Fibroblast of lung (primary cell): ENCODE data around the gene CAVIN1.

Experiments
- EZH2 ChIP-seq: IDR thresholded peaks from 2 replicates; pipeline ENCODE4 v1.5.1; 2012; ENCODE audit warnings: low read length, control low read depth, mild to moderate bottlenecking; ENCODE audit errors: missing control alignments
- TF ChIP-seq, protein P1 (sequence below), 2 donors: IDR thresholded peaks in 1 of 2; conservative IDR thresholded peaks in 1 of 2; 1 replicate in 1 of 2; 2 replicates in 1 of 2; pipeline ENCODE4 v1.5.1; 2011 to 2012; ENCODE audit warnings: low read length in 2 of 2, control low read depth in 1 of 2, inconsistent platforms in 1 of 2, low read depth in 1 of 2, mild to moderate bottlenecking in 1 of 2

DNA sequence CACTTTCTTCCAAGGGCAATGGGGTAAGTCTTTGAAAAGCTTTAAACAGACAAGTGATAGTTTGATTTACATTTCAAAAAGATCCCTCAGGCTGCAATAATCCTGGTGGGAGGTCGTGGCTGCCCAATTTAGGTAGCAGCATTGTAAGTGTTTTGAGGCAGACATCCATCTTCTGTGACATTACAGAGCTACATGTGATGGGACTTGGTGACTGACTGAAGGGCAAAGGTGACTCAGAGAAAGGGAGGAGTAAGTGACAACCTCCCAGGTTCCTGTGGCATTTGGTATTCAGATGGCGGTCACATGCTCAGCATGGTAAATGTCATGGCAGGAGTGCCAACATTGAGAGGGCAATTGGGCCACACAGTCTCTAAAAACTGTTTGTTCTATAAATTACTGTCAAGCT lies 61.3 kb downstream of the CAVIN1 start:
- TF ChIP-seq, protein P1, sequence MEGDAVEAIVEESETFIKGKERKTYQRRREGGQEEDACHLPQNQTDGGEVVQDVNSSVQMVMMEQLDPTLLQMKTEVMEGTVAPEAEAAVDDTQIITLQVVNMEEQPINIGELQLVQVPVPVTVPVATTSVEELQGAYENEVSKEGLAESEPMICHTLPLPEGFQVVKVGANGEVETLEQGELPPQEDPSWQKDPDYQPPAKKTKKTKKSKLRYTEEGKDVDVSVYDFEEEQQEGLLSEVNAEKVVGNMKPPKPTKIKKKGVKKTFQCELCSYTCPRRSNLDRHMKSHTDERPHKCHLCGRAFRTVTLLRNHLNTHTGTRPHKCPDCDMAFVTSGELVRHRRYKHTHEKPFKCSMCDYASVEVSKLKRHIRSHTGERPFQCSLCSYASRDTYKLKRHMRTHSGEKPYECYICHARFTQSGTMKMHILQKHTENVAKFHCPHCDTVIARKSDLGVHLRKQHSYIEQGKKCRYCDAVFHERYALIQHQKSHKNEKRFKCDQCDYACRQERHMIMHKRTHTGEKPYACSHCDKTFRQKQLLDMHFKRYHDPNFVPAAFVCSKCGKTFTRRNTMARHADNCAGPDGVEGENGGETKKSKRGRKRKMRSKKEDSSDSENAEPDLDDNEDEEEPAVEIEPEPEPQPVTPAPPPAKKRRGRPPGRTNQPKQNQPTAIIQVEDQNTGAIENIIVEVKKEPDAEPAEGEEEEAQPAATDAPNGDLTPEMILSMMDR (conservative IDR thresholded peaks at IDR 0.05 in 1 of 2, IDR thresholded peaks at IDR 0.05 in 1 of 2; ENCODE audit: low read depth in 1 of 2, low read length in 2 of 2), result no peak
- no peak for TF ChIP-seq EZH2
